Measurements from ENCODE around the gene FXYD2. TPM values are rescaled to one million over a fixed set of nuclear protein-coding genes. Genes with fewer than 3 reads are reported as not detected.
"Not testable (repeated sequence)": the region's sequence is repeated elsewhere in the genome, so short reads cannot be mapped to it uniquely, and the experiment has no call there.

The FXYD2 gene
- 3.6 TPM for total RNA-seq

DNA sequence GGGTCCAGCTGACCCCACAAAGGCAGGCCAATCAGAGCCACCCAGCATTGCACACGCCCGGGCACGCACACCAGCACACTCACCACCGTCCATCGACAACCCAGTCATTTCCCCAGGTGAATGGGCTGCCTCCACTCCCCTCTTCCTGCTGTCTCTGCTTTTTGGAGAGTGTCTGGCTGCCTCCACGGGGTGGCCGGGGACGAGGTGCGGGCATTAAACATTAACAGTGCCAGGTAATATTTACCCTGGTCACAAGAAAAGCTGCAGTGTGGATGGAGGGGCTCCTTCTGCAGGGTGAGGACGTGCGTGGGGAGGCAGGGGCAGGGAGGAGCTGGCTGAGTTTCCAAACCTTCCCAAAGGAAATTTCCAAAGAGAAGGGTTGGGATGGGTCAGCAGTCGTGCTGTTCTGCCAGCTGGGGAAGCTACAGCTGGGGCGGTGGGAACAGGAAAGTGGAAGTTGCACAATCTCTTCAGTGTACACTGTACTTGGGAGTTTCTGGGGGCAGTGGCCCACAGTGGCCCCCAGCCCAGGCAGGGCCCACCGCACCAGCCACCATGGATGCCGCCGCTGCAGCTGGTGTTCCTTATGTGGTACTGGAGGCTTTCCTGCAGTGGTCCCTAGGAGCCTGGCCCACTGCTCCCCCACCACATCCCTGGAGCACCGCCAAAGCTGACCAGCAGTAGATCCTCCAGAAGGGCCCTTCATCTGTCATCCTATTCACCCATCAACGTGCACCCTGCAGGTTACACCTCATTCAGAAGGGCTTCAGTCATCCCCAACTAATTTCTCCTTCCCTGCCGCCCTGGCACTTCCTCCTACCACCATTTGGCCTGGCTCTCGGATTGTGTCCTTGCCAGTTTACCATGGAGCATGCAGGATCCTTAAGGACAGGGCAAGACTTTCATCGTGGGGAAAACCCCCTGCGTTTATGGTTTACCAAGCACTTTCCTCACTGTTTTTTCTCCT lies at the start of gene FXYD2:
FXYD2 (minus strand) TSS at position 174 of the 967 bp plus-strand sequence; CDS start at position 108, 66 bp downstream.
- no peak for DNase-seq

DNA sequence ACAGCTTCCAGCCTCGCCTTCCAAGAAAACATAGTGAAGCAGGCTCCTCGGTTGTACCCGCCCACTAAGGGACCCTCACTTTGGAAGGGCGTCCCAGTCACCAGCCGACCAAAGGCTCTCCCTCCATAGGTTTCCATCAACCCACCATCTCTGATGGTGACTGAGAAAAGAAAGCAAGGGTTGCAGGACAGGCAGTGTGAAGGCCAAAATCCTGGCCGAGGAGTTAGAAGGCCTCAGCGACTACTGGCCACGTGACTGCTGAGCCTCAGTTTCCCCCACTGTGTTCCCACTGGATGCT lies 49.2 kb upstream of the FXYD2 start:
- no peak for DNase-seq

DNA sequence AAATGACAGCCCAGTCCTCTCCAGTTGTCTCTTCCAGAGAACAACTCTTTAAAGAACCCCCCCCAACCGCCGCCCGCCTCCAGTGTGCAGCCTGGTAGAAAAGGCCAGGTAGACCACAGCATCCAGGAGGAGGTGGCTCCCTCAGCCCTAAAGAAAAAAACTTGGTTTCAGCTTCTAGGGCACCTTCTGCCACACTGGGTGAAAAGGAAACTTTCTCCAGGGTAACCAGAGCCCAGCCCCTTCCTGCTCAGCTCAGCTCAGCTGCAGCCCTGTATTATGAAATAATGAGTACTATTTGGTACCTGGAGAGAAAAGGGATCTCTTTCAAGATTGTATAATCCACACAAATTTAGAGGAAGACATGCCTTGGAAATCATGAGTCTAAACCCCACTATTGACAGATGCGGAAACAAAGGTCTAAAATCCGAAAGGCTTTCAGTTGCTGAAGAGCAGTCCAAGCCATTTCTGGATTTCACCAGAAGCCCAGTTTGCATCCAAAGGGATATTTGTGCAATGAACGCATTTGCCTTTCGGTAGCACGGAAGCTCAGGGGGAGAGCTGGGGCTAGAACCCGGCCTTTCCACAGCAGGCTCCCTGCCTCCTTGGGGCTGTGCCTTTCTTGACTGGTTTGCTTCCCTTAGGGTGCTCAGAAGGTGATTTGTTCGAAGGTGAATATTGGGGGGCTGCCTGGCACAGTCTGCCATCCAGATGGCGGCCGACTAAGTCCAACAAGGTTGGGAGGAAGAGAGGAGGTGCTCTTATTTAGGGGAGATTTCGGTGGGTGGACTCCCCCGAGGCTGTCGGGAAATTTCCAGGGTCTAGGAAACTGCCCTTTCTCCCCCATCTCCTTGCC lies 48.7 kb upstream of the FXYD2 start:
- DNase-seq = no peak

DNA sequence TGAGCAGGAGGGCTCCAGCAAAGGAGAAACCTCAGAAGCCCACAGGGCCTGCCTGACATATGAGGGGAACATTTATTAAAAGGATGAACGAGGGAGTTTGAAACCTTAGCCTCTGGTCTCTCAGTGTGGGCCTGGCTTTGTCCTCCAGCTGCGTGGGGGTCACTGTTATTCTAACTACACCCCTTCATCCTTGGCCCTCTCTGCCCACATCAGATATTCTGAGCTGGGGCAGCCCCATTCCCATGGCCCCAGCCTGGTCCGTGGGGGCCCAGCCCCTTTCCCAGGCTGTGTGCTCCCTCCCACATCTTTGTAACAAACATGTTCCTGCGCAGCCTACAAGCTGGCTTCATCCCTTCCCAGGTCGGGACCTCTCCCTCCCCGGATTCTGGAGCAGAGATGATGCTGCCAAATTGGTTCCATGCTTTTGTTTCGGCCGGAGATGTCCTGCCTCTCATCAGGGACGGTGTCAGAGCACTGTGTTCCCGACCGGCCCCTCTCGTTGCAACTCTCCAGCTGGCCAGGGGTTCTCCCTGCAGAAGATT lies 47.9 kb upstream of the FXYD2 start:
- peak; percentile 50 for DNase-seq

DNA sequence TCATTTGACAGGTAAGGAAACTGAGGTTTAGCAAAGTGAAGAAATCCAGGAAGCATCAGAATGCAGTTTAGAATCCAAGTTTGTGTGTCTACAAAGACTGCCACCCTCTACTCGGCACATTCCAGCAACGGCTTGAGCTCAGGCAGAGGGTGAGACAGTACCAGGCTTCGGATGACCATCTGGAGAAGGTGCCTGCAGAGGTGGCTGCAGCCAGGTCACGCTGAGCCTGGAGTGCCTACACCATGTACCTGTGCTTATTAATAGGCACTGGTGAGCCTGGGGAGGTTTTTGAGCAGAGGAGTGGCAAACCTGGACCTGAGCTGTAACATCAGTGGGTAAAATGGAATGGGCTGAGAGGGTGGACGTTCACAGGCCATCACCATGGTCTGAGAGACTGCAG lies 47.2 kb upstream of the FXYD2 start:
- DNase-seq = no peak

DNA sequence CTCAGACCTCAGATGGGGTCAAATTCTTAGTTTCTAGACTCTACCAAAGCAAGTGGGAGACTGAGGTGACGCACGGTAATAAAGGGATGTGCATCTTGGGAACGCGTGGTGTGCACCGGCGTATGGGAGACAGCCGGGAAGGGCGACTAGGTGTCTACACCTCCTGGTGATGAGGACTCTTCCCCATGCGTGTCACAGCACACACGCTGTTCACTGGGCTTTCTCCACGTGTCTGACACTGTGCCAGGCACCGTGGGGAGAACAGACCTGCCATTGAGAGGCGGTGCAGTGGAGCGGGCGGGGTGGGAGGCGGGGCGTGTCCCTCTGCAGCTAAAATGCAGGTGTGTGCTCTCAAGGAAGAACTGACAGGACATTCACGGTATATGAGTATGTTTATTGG lies 46.6 kb upstream of the FXYD2 start:
- DNase-seq = no peak

DNA sequence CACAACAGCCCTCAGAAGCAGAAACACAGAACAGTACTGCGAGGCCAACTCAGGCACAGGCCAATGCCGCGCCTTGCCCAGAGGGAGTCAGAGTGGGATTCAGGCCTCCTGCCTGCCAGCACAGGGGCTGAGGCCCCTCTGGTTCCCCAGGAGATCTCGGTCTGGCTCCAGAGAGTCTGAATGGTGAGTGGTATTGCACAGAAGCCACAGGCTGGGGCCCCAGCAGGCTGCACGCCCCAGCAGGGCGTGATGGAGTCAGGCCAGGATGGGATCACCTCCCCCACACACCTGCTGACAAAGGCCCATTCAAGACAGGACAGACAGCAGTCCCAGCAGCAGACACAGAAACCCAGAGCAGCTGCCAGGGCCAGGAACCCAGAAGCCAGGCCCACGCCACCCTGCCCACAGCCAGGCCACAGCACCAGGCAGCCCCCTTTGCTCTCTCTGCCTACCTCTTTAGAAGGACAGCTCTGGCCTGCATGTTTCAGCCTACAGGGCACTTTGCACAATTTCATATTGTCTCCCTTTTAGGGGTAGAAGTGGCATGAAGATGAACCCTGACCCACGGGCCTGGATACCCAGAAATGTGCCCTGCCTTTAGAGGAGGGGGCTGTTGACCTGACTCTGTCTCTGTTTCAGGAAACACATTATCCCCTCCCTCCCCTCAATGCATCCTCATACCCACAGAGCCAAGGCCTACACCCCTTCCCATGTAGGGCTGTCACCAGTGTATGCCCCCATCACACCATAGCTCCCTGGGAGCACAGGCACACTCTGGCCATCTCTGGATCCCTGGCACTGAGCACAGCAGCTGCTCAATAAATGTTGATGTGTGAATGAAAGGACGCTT lies 45.8 kb upstream of the FXYD2 start:
- DNase-seq = peak; percentile 76

DNA sequence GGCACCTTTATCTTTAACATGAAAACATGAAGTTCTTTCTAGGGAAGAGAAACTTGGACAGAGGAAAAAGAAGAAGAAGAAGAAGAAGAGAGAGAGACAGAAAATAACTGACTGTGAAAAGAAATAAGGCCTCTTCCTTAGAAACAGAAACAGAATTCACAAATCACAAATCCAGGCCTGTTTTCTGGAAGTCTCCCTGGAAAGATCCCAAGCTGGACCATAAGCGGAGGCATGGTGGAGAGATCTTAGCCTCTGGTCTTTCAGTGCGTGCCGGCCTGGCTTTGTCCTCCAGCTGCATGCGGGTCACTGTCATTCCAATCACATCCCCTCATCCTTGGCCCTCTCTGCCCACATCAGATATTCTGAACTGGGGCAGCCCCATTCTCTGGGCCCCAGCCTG lies 45.1 kb upstream of the FXYD2 start:
- no peak for DNase-seq

DNA sequence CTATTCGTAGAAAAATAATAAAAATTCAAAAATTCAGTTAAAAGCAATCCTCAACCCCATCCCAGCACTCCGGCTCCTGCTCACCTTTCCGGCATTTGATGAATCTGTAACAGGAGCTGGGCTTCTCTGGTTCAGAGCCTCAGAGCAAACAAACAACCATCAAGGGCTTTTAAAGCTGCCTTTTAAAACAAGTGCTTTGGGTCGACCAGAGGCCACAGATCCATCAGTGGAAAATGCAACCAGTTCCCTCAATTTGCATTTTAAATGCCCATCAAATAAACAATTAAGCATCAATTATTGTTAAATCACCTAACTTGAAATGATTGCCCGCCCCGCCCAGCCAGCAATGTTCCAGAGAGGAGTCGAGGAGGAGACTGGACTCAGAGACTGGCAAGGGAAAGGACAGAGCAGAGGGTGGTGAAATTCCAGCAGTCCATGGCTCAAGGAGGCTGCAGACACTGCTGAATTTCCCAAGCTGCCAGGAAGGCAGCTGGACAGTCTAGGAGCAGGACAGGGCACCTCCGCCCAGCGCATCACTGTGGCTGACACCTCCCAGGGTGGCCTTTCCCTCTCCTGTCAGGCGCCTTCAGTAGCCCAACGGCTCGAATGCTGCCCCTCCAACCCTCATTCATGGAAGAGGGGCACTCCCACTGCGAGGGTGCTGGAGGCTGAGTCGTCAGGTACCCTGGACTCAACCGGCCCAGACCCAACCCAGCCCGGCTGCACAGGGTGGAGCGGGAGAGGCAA lies 44.4 kb upstream of the FXYD2 start:
- no peak for DNase-seq

DNA sequence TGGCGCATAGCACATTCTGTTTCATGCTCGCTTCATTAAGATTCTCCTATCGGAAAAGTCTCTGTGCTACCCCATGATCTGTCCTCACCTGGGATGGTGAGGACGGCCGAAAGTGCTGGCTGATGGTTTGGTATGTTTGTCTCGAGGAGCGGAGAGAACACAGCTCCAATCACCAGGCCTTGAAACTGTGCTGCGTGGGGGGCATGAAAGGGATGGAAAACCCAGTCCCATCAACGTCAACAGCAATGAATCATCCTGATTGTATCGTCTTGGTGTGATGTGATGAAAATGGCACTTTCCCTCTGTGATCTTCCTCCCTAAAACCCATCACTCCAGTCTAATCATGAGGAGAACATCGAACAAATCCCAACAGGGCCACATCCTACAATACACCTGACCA lies 43.5 kb upstream of the FXYD2 start:
- DNase-seq = no peak

DNA sequence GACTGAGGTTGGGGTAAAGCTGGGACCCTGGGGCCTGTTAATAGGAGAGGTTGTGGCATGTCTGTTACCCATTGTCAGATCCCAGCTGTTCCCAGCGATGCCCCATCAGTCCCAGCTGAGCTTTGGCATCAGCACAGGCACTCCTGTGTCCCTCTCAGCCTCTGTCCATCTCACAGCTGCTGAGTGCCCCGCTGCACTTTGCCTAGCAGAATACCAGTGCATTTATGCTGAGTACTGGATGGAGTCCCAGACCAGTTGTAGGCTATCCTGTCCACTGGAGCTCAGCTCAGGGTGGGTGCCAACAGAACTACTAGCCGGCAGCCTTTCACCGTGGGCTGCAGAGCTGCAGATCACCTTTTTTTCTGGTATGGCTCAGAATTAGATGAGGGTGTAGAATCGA lies 42.0 kb upstream of the FXYD2 start:
- peak; percentile 39 for DNase-seq

DNA sequence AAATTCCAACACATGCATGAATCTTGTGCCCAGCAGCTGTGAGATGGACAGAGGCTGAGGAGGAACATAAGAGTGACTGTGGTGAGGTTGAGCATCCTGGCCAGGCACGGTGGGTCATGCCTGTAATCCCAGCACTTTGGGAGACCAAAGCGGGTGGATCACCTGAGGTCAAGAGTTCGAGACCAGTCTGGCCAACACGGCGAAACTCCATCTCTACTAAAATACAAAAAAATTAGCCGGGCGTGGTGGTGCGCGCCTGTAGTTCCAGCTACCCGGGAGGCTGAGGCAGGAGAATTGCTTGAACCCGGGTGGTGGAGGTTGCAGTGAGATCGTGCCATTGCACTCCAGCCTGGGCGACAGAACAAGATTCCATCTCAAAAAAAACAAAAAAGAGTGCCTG lies 41.0 kb upstream of the FXYD2 start:
- not testable (repeated sequence) for DNase-seq

DNA sequence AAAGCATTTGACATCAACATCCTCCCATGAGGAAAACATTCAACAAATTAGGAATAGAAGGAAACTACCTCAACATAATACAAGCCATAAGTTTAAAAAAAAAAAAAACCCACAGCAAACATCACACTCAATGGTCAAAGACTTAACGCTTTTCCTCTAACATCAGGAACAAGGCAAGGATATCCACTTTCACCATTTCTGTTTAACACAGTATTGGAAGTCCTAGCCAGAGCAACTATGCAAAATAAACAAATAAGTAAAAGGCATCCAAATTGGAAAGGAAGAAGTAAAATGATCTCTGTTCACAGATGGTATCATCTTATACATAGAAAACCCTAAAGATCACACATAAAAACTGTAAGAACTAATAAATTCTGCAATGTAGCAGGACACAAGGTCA lies 38.8 kb upstream of the FXYD2 start:
- peak; percentile 46 for DNase-seq

DNA sequence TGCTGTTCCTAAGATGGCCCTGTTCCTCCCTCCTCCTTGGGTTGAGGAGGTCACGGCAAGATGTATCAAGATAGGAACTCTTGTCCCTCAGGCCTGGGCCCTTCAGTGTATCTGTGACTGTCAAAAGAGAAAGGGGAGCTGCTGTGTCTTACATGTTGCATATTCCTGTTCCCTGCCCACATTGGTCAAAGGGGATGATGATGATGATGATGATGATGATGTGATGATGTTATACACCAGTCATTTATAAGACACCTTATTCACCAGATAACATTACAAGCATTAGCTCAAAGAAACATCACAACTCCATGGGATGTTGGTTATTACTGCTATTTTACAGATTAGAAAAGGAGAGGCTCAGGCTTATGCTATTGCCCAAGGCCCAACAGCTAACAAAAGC lies 38.2 kb upstream of the FXYD2 start:
- no peak for DNase-seq

DNA sequence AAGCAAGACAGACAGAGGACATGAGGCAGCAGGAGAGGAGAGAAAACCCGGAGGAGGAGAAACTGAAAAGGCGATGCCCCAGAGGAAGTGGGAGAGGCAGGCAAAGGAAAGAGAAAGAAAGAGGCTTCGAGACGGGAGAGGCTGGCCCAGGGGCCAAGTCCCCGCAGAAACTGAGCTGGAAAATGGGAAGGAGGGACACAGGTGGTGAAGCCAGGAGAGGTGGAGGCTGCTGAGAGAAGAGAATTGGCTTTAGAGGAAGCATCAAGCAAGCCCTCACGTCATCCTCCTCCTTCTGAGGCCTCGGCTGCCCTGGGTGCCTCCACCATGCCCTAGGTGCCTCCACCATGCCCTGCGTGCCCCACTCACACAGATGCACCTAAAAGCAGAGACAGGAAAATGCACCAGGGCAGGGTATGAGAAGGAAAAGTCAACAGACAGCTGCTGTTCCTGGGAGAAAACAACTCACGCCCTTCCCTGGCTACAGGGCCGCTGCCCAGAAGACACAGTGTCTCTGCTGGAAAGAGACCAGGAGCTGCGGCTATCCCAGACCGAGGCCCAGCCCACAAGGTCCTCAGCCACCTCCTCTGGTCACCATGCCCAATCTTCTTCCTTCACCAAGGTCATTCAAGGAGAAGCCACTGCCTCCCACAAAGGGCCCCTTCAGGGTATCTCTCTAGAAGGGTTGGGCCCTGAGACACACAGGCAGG lies 37.6 kb upstream of the FXYD2 start:
- no peak for DNase-seq

DNA sequence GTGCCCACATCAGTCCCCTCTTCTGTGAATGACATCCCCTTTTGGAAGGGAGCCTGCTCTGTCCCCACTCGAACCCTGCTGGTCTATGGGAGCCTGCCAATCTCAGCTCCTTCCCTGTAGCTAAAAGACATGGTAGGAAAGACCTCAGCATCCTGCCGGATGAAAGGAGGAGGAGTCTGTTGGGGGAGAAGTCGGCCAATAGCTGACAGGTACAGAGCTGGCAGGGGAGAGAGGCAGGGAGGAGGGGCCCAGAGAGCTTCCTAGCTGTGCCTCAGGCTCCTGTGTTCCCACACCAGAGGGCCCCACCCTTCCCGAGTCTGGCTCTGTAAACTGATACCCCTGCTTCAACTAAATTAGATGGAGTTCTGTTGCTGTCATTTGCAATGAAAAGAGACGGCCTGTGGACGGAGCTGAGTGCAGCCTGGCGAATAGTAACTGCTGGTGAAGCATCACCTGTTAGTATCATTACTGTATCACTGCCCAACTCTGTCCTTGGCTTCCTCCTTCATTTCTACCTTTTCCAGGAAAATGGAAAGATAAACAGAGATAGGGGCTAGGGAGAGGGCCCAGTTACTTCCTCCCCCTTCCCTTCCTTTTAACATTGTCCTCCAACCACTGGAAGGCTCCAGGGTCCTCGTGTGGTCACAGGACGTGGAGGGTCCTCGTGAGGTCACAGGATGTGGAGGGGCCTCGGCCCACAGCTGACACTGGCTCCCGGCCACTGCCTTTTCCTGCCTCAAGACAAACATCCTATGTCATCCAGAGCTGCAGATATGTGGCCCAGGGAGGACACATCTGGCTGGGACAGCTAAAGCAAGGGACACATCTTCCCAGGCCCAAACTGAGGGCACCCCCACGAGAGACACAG lies 36.8 kb upstream of the FXYD2 start:
- peak; percentile 85 for DNase-seq

DNA sequence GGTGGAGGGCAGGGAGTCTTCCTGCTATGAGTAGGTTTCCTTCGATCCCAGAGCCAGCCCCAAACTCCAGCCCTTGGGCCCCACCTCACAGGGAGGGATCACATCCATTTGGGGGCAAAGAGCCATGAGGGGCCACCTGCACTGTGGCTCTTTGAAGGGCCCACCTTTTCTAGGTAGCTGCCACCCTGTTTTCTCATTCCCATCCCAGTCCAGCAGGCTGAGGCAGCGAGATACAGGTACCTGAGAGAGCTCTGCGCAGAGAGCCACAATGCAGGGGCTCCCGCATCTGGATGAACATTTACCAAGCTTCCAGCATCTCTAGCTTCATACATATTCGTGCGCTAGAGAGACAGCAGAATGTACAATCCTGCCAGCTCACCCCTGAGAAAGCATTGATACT lies 35.6 kb upstream of the FXYD2 start:
- DNase-seq = no peak

DNA sequence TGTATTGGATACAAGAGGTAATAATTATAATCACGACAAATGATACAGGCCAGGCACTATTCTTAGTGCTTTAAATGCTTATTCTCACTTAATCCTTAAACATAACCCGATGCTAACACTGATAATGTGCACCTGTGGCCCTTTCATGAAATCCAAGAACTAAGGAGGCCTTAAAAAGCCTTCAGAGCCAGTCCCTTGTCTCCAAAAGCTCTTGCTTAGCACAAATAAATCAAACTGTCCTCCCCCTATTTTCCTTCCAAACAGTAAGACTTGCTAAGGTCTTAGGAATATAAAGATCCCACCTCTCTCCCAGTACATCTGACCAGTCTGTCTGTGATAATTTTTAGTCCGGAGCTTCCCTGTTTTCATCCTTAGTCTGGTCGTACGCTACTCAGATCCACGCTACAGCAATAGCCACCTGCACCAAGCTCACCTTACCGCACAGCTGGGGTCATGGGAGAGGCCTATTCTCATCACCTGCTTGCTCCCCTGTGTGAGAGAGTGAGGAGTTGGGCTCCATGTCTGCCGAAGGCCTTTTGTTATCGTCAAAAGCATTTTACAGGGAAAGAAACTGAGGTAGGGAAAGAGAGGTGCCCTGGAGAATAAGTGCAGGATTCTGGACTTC lies 35.1 kb upstream of the FXYD2 start:
- no peak for DNase-seq

DNA sequence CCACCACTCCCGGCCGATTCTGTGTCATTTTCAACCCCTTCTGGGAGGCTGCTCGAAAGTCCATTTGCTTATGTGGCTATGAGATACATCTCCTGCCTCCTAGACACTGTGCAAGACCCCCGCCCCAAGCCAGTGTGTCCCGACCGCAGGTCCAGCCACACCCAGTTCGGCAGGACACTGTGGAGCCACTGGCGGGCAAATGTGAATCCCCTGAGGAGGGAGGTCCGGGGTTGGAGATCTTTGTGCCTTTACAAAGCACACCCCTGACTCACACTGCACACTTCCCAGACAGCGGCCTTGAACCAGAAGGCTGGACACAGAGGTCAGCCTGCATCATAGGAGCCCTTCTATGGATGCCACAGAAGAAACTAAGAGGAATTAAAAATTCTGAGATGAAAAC lies 34.5 kb upstream of the FXYD2 start:
- DNase-seq = no peak
